K562 (cell line): Measurements from ENCODE around the gene NISCH. TPM values are rescaled to one million over a fixed set of nuclear protein-coding genes. Genes with fewer than 3 reads are reported as not detected.

Experiments
- ATAC-seq: fragments of 200-7000 bp; cut with Tn5 transposase; 3 replicates; pipeline ENCODE4 v1.9.1; 2020; ENCODE audit warnings: moderate library complexity
- BruUV-seq: library from RNA; stranded (reverse); fragments of 400-500 nt; replicated peaks from 2 replicates; lab custom pipeline; 2021; lab: Mats Ljungman, UMichigan
- CTCF ChIA-PET: fragments of 300-600 bp; formaldehyde crosslinking; extraction: SDS; loops from one replicate; lab custom pipeline; 2021; ENCODE audit warnings: low intra/inter-chr PET ratio; lab: Yijun Ruan, JAX
- POLR2A ChIA-PET: fragments of 300-600, 350-650 bp; sonication (Branson Sonifier 250); formaldehyde crosslinking; extraction: SDS; loops from one replicate; lab custom pipeline; 2021; ENCODE audit warnings: antibody characterized with exemption, inconsistent platforms; lab: Yijun Ruan, JAX
- DNase-seq, 4 experiments: peaks; one replicate each; pipeline versions ENCODE4 v3.0.0 to v3.0.0-alpha.2; 2011 to 2018; ENCODE audit warnings: low spot score in 3 of 4, mixed read lengths in 3 of 4; ENCODE audit errors: extremely low read depth in 1 of 4
- FAIRE-seq: peaks from 2 replicates; lab custom pipeline; 2011; peaks lifted over from hg19 to GRCh38; lab: Jason Lieb, UNC
- H2AFZ ChIP-seq: 2 replicates; pipeline ENCODE4 v1.6.0; 2011; ENCODE audit warnings: low read depth, low read length, control low read depth, inconsistent platforms
- H3K27ac ChIP-seq: fragments of 200-600 bp; 3 replicates; pipeline ENCODE4 v1.8.0; 2011; ENCODE audit warnings: low read depth, mild to moderate bottlenecking, control low read depth, inconsistent platforms, low read length, moderate library complexity, mixed read lengths; ENCODE audit errors: extremely low read depth
- H3K27me3 ChIP-seq, 2 experiments: fragments of 300-600 bp in 1 of 2; 2 replicates in 1 of 2; 3 replicates in 1 of 2; pipeline versions ENCODE4 v1.6.0 to v1.8.0; 2011; ENCODE audit warnings: inconsistent platforms in 2 of 2, low read length in 2 of 2, mild to moderate bottlenecking in 1 of 2, mixed read lengths in 1 of 2, moderate library complexity in 1 of 2; ENCODE audit not compliant: control insufficient read depth in 2 of 2, insufficient read depth in 2 of 2
- H3K36me3 ChIP-seq: fragments of 300-600 bp; 3 replicates; pipeline ENCODE4 v1.8.0; 2011; ENCODE audit warnings: mild to moderate bottlenecking, low read length, inconsistent platforms; ENCODE audit not compliant: control insufficient read depth, insufficient read depth
- H3K4me1 ChIP-seq, 2 experiments: fragments of 200-600 bp in 1 of 2; replicated peaks in 1 of 2; 2 replicates in 1 of 2; 3 replicates in 1 of 2; pipeline versions ENCODE4 v1.5.1 to v1.8.0; 2011; ENCODE audit warnings: inconsistent platforms in 2 of 2, low read length in 2 of 2, mild to moderate bottlenecking in 1 of 2, mixed read lengths in 1 of 2, moderate library complexity in 1 of 2; ENCODE audit not compliant: control insufficient read depth in 2 of 2, insufficient read depth in 2 of 2
- H3K4me2 ChIP-seq: 2 replicates; pipeline ENCODE4 v1.6.1; 2011; ENCODE audit warnings: low read length, control low read depth, inconsistent platforms, mixed read lengths; ENCODE audit not compliant: insufficient read depth
- H3K4me3 ChIP-seq: fragments of 200-600 bp; sonication (generic), shearing (Covaris generic); 2 replicates; pipeline ENCODE4 v1.5.1; 2016; ENCODE audit warnings: control low read depth, inconsistent platforms
- H3K79me2 ChIP-seq: fragments of 200-600 bp; 3 replicates; pipeline ENCODE4 v1.8.0; 2011; ENCODE audit warnings: low read length, inconsistent platforms; ENCODE audit not compliant: control insufficient read depth, insufficient read depth
- H3K9ac ChIP-seq, 2 experiments: 2 replicates each; pipeline versions ENCODE4 v1.6.0 to v1.6.1; 2011; ENCODE audit warnings: low read depth in 2 of 2, low read length in 2 of 2, control low read depth in 1 of 2, inconsistent platforms in 1 of 2, mild to moderate bottlenecking in 1 of 2, mixed read lengths in 1 of 2; ENCODE audit not compliant: insufficient read depth in 1 of 2
- H3K9me1 ChIP-seq: one replicate; pipeline ENCODE4 v1.6.0; 2011; ENCODE audit warnings: inconsistent platforms, mild to moderate bottlenecking, low read length, moderate library complexity; ENCODE audit not compliant: control insufficient read depth, insufficient read depth
- H3K9me3 ChIP-seq: replicated peaks from 2 replicates; pipeline ENCODE4 v1.5.1; 2011; ENCODE audit warnings: low read depth, low read length, inconsistent platforms; ENCODE audit not compliant: control insufficient read depth, insufficient read depth
- H4K20me1 ChIP-seq: replicated peaks from 2 replicates; pipeline ENCODE4 v1.6.1; 2011; ENCODE audit warnings: low read length, inconsistent platforms, mixed read lengths; ENCODE audit not compliant: control insufficient read depth, insufficient read depth
- DIDO1 ChIP-seq: fragments of 450-650 bp; IDR thresholded peaks from 2 replicates; pipeline ENCODE4 v1.6.1; 2016; ENCODE audit warnings: low read depth, missing biosample characterization, missing genetic modification characterization
- FOXK2 ChIP-seq, 2 experiments: fragments of 450-650 bp; IDR thresholded peaks in 1 of 2; conservative IDR thresholded peaks in 1 of 2; 2 replicates each; pipeline ENCODE4 v1.6.1; 2016; ENCODE audit warnings: low read depth in 2 of 2, mild to moderate bottlenecking in 1 of 2
- RFX7 ChIP-seq: fragments of 250-450 bp; sonication (Bioruptor Pico); IDR thresholded peaks from 2 replicates; pipeline ENCODE4 v1.5.1; 2021; ENCODE audit warnings: mild to moderate bottlenecking
- SIN3A ChIP-seq, 2 experiments: fragments of 150-350 bp in 1 of 2; IDR thresholded peaks; 2 replicates each; pipeline ENCODE4 v1.6.1; 2011 to 2016; ENCODE audit warnings: borderline replicate concordance in 2 of 2, low read depth in 2 of 2, low read length in 2 of 2, mild to moderate bottlenecking in 2 of 2, moderate library complexity in 2 of 2; ENCODE audit not compliant: control insufficient read depth in 1 of 2
- SRSF9 ChIP-seq: fragments of 200-400 bp; formaldehyde crosslinking; IDR thresholded peaks from 2 replicates; pipeline ENCODE4 v1.6.1; 2017; ENCODE audit warnings: low read depth, low read length, borderline replicate concordance
- ZKSCAN1 ChIP-seq: fragments of 150-350 bp; IDR thresholded peaks from 2 replicates; pipeline ENCODE4 v1.6.1; 2016; ENCODE audit warnings: low read depth, low read length
- WGBS: fragments of 100-300 bp; shearing (Covaris generic); methylation state at CpG from one replicate; pipeline ENCODE4 v1.1.6; 2016; ENCODE audit warnings: low coverage, mixed read lengths; ENCODE audit not compliant: insufficient coverage; ENCODE audit errors: missing lambda C conversion rate; 5-methylcytosine and 5-hydroxymethylcytosine counted together
- in situ Hi-C: fragments of 300-500 bp; cut with MboI; formaldehyde crosslinking; loops from 4 replicates; pipeline ENCODE4 v1.15.0; 2018; ENCODE audit warnings: inconsistent platforms, mixed read lengths
- intact Hi-C: fragments of 100-400 bp; cut with micrococcal nuclease; formaldehyde crosslinking; loops from 2 replicates; pipeline ENCODE4 v1.14.2; 2022
- polyA plus RNA-seq, 8 experiments: library from polyadenylated mRNA; depleted of rRNA in 4 of 8; stranded (reverse) in 5 of 8; unstranded in 3 of 8; fragments of >200 nt; fragmentation: Nextera tagmentation in 2 of 8; fragmentation: Illumina TruSeq in 1 of 8; extraction: Ambion mirVana in 2 of 8; extraction: Trizol in 1 of 8; gene quantifications; 2 replicates each; pipeline versions ENCODE4 v1.2.1 to v1.2.3, GENCODE V29; 2011 to 2014; ENCODE audit warnings: inconsistent platforms in 1 of 8, missing spikeins in 1 of 8
- total RNA-seq, 7 experiments: library from RNA; depleted of rRNA in 6 of 7; stranded (reverse); fragments of >200 nt in 6 of 7; fragmentation: Illumina TruSeq in 2 of 7; extraction: Trizol in 2 of 7; gene quantifications; 2 replicates each; pipeline versions ENCODE4 v1.2.1 to v1.2.3, GENCODE V29; 2011 to 2021; ENCODE audit warnings: low replicate concordance in 1 of 7
- TF ChIP-seq, protein P1 (sequence below): fragments of 200-400 bp; formaldehyde crosslinking; IDR thresholded peaks from 2 replicates; pipeline ENCODE4 v1.6.1; 2017; ENCODE audit warnings: mild to moderate bottlenecking, low read depth, low read length, moderate library complexity

Gene NISCH
- total and polyA plus RNA-seq, 9 of the 15 experiments (the other 6 are each of a cell fraction or from before 2014, with no cell fraction given), result 0.44 to 43.5 (median 23.4) TPM

DNA sequence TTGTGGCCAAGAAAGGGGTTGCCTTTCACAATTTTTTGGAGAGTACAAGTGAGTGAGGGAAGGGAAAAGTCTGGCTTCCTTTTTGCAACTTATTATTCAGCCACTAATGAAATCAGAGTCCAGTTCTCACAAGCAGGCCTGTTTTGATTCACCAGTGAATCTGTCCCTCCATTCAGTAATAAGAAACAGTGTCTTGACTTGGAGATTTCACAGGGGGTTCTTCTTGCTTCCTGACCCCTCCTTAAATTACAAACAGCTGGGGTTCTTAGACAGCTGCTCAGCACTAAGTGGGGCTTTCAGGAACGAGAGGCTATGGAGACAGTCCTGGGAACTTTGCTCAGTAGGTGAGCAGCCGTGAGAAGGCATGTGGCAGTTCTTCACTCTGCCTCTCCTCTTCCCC, 35.0 kb upstream of the NISCH start:
- no peaks in the 10 kb centered on the region; a peak in 1 of 5 replicates for H3K4me1 ChIP-seq
- TF ChIP-seq DIDO1 (tag) (no peak), SRSF9 (no peak), FOXK2 (conservative IDR thresholded peaks at IDR 0.05 in 1 of 2, IDR thresholded peaks at IDR 0.05 in 1 of 2; ENCODE audit: low read depth in 2 of 2) (no peak), SIN3A (IDR thresholded peaks at IDR 0.05; ENCODE audit: borderline replicate concordance in 2 of 2, control insufficient read depth in 1 of 2, low read depth in 2 of 2, low read length in 2 of 2) (no peak), ZKSCAN1 (no peak), RFX7 (CRISPR knock-in tag) (no peak)
- TF ChIP-seq, protein P1, sequence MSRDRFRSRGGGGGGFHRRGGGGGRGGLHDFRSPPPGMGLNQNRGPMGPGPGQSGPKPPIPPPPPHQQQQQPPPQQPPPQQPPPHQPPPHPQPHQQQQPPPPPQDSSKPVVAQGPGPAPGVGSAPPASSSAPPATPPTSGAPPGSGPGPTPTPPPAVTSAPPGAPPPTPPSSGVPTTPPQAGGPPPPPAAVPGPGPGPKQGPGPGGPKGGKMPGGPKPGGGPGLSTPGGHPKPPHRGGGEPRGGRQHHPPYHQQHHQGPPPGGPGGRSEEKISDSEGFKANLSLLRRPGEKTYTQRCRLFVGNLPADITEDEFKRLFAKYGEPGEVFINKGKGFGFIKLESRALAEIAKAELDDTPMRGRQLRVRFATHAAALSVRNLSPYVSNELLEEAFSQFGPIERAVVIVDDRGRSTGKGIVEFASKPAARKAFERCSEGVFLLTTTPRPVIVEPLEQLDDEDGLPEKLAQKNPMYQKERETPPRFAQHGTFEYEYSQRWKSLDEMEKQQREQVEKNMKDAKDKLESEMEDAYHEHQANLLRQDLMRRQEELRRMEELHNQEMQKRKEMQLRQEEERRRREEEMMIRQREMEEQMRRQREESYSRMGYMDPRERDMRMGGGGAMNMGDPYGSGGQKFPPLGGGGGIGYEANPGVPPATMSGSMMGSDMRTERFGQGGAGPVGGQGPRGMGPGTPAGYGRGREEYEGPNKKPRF, result no peak
- TF ChIP-seq, all 486 proteins: peak for 0
- DNase-seq (no peak), ATAC-seq (no peak), FAIRE-seq (no peak)
- H3K9me3 ChIP-seq, result no peaks in the 10 kb centered on the region
- CTCF ChIA-PET, result no interaction called here
- POLR2A ChIA-PET, result interaction anchor here (1.1 kb wide), 1 partner anchor 31 kb away, joined by 6 read pairs; no protein-coding TSS in a partner anchor
- no peaks in the 10 kb centered on the region for H4K20me1 ChIP-seq
- no peaks in the 10 kb centered on the region for H3K27me3 ChIP-seq
- H3K27ac ChIP-seq, result no peak overlapping the region
- no peak overlapping the region for H3K4me2 ChIP-seq
- in situ Hi-C loops (no loop called here), intact Hi-C loops (no loop called here)
- H3K9me1 ChIP-seq, result no peaks in the 10 kb centered on the region
- H3K4me3 ChIP-seq, result no peak overlapping the region
- WGBS, result 86% methylated on average over 2 of the region's 2 CpGs
- no peak overlapping the region for H2AFZ ChIP-seq
- H3K36me3 ChIP-seq, result peaks cover 8% of the 10 kb centered on the region; the same call in 1 of the 3 replicates
- H3K79me2 ChIP-seq, result no peaks in the 10 kb centered on the region
- H3K9ac ChIP-seq, result no peak overlapping the region
- no TSS peak for BruUV-seq
